ENCODE results near the gene DSE. TPM values are rescaled to one million over a fixed set of nuclear protein-coding genes. Genes with fewer than 3 reads are reported as not detected.

The DSE gene
- total and polyA plus RNA-seq, 2 donors (not counting 1 experiment from before 2014, with no cell fraction given): 71.0 to 89.2 TPM

- Histone ChIP-seq H3K27ac (ENCODE audit: insufficient read depth, low read length) (no peak overlapping the region), H4K20me1 (ENCODE audit: control insufficient read depth, extremely low read depth, insufficient read depth, low read length) (no peaks in the 10 kb centered on the region), H3K27me3 (ENCODE audit: control insufficient read depth, insufficient read depth, low read length) (no peaks in the 10 kb centered on the region), H3K79me2 (ENCODE audit: control insufficient read depth, insufficient read depth, low read length) (peaks cover 33% of the 10 kb centered on the region), H3K4me2 (ENCODE audit: extremely low read depth, insufficient read depth, low read length) (no peak overlapping the region), H3K9ac (ENCODE audit: insufficient read depth, low read length) (no peak overlapping the region), H3K9me3 (ENCODE audit: control insufficient read depth, insufficient read depth, low read depth, low read length) (no peaks in the 10 kb centered on the region), H3K4me1 (ENCODE audit: control insufficient read depth, extremely low read depth, insufficient read depth, low read length) (peaks cover 10% of the 10 kb centered on the region), H3K4me3 (replicated peaks in 1 of 4; ENCODE audit: control extremely low read depth in 1 of 4, insufficient read depth in 1 of 4, low read depth in 3 of 4, low read length in 4 of 4) (no peak overlapping the region), H2AFZ (ENCODE audit: low read length) (no peak overlapping the region), H3K36me3 (ENCODE audit: control insufficient read depth, insufficient read depth, low read length) (no peaks in the 10 kb centered on the region)
- no peak for TF ChIP-seq EZH2 (IDR thresholded peaks at IDR 0.05; ENCODE audit: low read length, missing control alignments)
- TF ChIP-seq, protein P1, sequence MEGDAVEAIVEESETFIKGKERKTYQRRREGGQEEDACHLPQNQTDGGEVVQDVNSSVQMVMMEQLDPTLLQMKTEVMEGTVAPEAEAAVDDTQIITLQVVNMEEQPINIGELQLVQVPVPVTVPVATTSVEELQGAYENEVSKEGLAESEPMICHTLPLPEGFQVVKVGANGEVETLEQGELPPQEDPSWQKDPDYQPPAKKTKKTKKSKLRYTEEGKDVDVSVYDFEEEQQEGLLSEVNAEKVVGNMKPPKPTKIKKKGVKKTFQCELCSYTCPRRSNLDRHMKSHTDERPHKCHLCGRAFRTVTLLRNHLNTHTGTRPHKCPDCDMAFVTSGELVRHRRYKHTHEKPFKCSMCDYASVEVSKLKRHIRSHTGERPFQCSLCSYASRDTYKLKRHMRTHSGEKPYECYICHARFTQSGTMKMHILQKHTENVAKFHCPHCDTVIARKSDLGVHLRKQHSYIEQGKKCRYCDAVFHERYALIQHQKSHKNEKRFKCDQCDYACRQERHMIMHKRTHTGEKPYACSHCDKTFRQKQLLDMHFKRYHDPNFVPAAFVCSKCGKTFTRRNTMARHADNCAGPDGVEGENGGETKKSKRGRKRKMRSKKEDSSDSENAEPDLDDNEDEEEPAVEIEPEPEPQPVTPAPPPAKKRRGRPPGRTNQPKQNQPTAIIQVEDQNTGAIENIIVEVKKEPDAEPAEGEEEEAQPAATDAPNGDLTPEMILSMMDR (conservative IDR thresholded peaks at IDR 0.05 in 1 of 2, IDR thresholded peaks at IDR 0.05 in 1 of 2; ENCODE audit: low read depth in 1 of 2, low read length in 2 of 2): peak in 1 of 2 donors; percentile 10
- no peak for DNase-seq (ENCODE audit: low read depth in 2 of 2)
Observed at GRCh38 chr6:116393430-116393829, 22.7 kb downstream of the DSE start.

DNA sequence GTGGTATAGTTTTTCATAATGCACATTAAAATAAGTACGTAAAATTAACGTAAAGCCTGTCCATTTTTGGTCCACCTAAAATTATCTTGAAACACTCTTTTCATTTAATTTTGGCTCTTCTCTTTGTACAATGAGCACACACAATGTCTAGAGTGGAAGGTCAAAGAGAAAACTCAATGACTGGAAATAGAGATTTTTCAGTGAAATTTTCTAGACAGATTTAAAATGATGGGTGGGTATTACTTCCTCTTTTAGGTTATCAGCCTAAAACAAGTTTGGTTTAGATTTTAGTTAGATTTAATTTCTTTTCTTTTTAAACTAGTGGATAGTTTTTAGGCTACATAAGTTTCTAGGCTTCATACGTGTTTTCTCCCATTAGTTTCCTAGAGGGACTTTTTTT, 24.9 kb downstream of the DSE start:
- no peak overlapping the region for H3K4me3 ChIP-seq (replicated peaks in 1 of 4; ENCODE audit: control extremely low read depth in 1 of 4, insufficient read depth in 1 of 4, low read depth in 3 of 4, low read length in 4 of 4)
- peaks cover 27% of the 10 kb centered on the region for H3K79me2 ChIP-seq (ENCODE audit: control insufficient read depth, insufficient read depth, low read length)
- no peak overlapping the region for H3K27ac ChIP-seq (ENCODE audit: insufficient read depth, low read length)
- H3K4me2 ChIP-seq (ENCODE audit: extremely low read depth, insufficient read depth, low read length): no peak overlapping the region
- peaks cover 12% of the 10 kb centered on the region for H3K4me1 ChIP-seq (ENCODE audit: control insufficient read depth, extremely low read depth, insufficient read depth, low read length)
- peaks cover 3% of the 10 kb centered on the region for H3K36me3 ChIP-seq (ENCODE audit: control insufficient read depth, insufficient read depth, low read length)
- no peaks in the 10 kb centered on the region for H4K20me1 ChIP-seq (ENCODE audit: control insufficient read depth, extremely low read depth, insufficient read depth, low read length)
- no peaks in the 10 kb centered on the region for H3K9me3 ChIP-seq (ENCODE audit: control insufficient read depth, insufficient read depth, low read depth, low read length)
- no peaks in the 10 kb centered on the region for H3K27me3 ChIP-seq (ENCODE audit: control insufficient read depth, insufficient read depth, low read length)
- TF ChIP-seq, protein P1 (conservative IDR thresholded peaks at IDR 0.05 in 1 of 2, IDR thresholded peaks at IDR 0.05 in 1 of 2; ENCODE audit: low read depth in 1 of 2, low read length in 2 of 2): no peak
- TF ChIP-seq EZH2 (IDR thresholded peaks at IDR 0.05; ENCODE audit: low read length, missing control alignments): no peak
- no peak overlapping the region for H2AFZ ChIP-seq (ENCODE audit: low read length)
- H3K9ac ChIP-seq (ENCODE audit: insufficient read depth, low read length): no peak overlapping the region
- no peak for DNase-seq (ENCODE audit: low read depth in 2 of 2)

DNA sequence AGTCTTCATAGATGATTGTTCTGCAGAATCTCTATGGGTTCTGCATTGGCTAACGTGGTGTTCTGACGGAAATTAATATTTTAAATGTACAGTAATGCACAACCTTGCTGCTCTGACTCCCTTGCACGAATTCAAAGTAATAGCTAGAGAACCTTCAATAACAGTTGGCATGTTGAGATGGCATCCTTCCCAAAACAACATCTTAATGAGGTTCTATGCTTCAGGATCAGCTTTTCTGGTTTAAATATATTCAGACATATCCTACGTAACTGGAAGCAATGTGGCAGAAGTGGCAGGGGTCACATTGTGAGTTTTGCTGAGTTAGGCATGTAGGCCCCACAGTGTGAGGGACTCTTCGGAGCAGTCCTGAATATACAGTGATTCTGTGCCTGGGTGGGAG, 25.7 kb downstream of the DSE start:
- H3K79me2 ChIP-seq (ENCODE audit: control insufficient read depth, insufficient read depth, low read length): peaks cover 22% of the 10 kb centered on the region
- H3K4me1 ChIP-seq (ENCODE audit: control insufficient read depth, extremely low read depth, insufficient read depth, low read length): peaks cover 14% of the 10 kb centered on the region
- no peak overlapping the region for H3K27ac ChIP-seq (ENCODE audit: insufficient read depth, low read length)
- no peak overlapping the region for H3K4me2 ChIP-seq (ENCODE audit: extremely low read depth, insufficient read depth, low read length)
- TF ChIP-seq, protein P1 (conservative IDR thresholded peaks at IDR 0.05 in 1 of 2, IDR thresholded peaks at IDR 0.05 in 1 of 2; ENCODE audit: low read depth in 1 of 2, low read length in 2 of 2): no peak
- no peak for TF ChIP-seq EZH2 (IDR thresholded peaks at IDR 0.05; ENCODE audit: low read length, missing control alignments)
- no peaks in the 10 kb centered on the region for H4K20me1 ChIP-seq (ENCODE audit: control insufficient read depth, extremely low read depth, insufficient read depth, low read length)
- H3K9ac ChIP-seq (ENCODE audit: insufficient read depth, low read length): no peak overlapping the region
- no peak overlapping the region for H3K4me3 ChIP-seq (replicated peaks in 1 of 4; ENCODE audit: control extremely low read depth in 1 of 4, insufficient read depth in 1 of 4, low read depth in 3 of 4, low read length in 4 of 4)
- H3K36me3 ChIP-seq (ENCODE audit: control insufficient read depth, insufficient read depth, low read length): peaks cover 3% of the 10 kb centered on the region
- no peaks in the 10 kb centered on the region for H3K9me3 ChIP-seq (ENCODE audit: control insufficient read depth, insufficient read depth, low read depth, low read length)
- DNase-seq (ENCODE audit: low read depth in 2 of 2): peak; percentile 25 to 63
- H3K27me3 ChIP-seq (ENCODE audit: control insufficient read depth, insufficient read depth, low read length): no peaks in the 10 kb centered on the region
- H2AFZ ChIP-seq (ENCODE audit: low read length): no peak overlapping the region
